ENCODE results near the gene A1BG.

Gene A1BG

GRCh38 chr19:58367698-58368454 is 14.6 kb upstream of the A1BG start:
- Histone ChIP-seq H3K9me3 (ENCODE audit: control insufficient read depth, insufficient read depth, low read depth, low read length) (no peaks in the 10 kb centered on the region), H3K27ac (ENCODE audit: extremely low read depth, low read depth, low read length) (no peak overlapping the region), H3K4me1 (ENCODE audit: control insufficient read depth, insufficient read depth, low read length) (no peaks in the 10 kb centered on the region), H3K4me3 (ENCODE audit: low read depth, low read length) (no peak overlapping the region), H3K36me3 (ENCODE audit: control insufficient read depth in 2 of 2, insufficient read depth in 1 of 2, low read length in 2 of 2) (no peaks in the 10 kb centered on the region)
- CTCF ChIA-PET = no interaction called here
- peak; percentile 98 for TF ChIP-seq ZNF837 (tag by site-specific recombination; IDR thresholded peaks at IDR 0.05)
- TF ChIP-seq ZNF549 (tag by site-specific recombination; IDR thresholded peaks at IDR 0.05) = no peak
- POLR2A ChIA-PET = interaction anchor here (0.9 kb wide), 1 partner anchor 12 kb away, joined by 3 read pairs; no protein-coding TSS in a partner anchor

GRCh38 chr19:58366585-58367430 is 13.5 kb upstream of the A1BG start:
- ChIA-PET POLR2A (interaction anchor here (0.9 to 1.8 kb wide), 2 partner anchors 13 to 153 kb away, joined by 3 to 5 read pairs; partner anchors contain the start of gene ZBTB45), CTCF (interaction anchor here (0.6 kb wide), 1 partner anchor 190 kb away, joined by 3 read pairs; no protein-coding TSS in a partner anchor)
- Histone ChIP-seq H3K27ac (ENCODE audit: extremely low read depth, low read depth, low read length) (no peak overlapping the region), H3K4me3 (ENCODE audit: low read depth, low read length) (no peak overlapping the region), H3K9me3 (ENCODE audit: control insufficient read depth, insufficient read depth, low read depth, low read length) (no peaks in the 10 kb centered on the region), H3K4me1 (ENCODE audit: control insufficient read depth, insufficient read depth, low read length) (no peaks in the 10 kb centered on the region), H3K36me3 (ENCODE audit: control insufficient read depth in 2 of 2, insufficient read depth in 1 of 2, low read length in 2 of 2) (no peaks in the 10 kb centered on the region)
- TF ChIP-seq, protein P1, sequence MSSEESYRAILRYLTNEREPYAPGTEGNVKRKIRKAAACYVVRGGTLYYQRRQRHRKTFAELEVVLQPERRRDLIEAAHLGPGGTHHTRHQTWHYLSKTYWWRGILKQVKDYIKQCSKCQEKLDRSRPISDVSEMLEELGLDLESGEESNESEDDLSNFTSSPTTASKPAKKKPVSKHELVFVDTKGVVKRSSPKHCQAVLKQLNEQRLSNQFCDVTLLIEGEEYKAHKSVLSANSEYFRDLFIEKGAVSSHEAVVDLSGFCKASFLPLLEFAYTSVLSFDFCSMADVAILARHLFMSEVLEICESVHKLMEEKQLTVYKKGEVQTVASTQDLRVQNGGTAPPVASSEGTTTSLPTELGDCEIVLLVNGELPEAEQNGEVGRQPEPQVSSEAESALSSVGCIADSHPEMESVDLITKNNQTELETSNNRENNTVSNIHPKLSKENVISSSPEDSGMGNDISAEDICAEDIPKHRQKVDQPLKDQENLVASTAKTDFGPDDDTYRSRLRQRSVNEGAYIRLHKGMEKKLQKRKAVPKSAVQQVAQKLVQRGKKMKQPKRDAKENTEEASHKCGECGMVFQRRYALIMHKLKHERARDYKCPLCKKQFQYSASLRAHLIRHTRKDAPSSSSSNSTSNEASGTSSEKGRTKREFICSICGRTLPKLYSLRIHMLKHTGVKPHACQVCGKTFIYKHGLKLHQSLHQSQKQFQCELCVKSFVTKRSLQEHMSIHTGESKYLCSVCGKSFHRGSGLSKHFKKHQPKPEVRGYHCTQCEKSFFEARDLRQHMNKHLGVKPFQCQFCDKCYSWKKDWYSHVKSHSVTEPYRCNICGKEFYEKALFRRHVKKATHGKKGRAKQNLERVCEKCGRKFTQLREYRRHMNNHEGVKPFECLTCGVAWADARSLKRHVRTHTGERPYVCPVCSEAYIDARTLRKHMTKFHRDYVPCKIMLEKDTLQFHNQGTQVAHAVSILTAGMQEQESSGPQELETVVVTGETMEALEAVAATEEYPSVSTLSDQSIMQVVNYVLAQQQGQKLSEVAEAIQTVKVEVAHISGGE (tag by site-specific recombination; conservative IDR thresholded peaks at IDR 0.05; ENCODE audit: low read depth) = 0 out of 2 replicates have a peak, but pooled peaks have one; percentile 13
- no peak for TF ChIP-seq SP3 (tag by site-specific recombination; IDR thresholded peaks at IDR 0.05)

GRCh38 chr19:58364146-58364545 is 10.9 kb upstream of the A1BG start:
- TF ChIP-seq, protein P2, sequence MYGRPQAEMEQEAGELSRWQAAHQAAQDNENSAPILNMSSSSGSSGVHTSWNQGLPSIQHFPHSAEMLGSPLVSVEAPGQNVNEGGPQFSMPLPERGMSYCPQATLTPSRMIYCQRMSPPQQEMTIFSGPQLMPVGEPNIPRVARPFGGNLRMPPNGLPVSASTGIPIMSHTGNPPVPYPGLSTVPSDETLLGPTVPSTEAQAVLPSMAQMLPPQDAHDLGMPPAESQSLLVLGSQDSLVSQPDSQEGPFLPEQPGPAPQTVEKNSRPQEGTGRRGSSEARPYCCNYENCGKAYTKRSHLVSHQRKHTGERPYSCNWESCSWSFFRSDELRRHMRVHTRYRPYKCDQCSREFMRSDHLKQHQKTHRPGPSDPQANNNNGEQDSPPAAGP (tag by site-specific recombination; IDR thresholded peaks at IDR 0.05) = no peak
- no peak for TF ChIP-seq ZNF138 (tag by site-specific recombination; IDR thresholded peaks at IDR 0.05; ENCODE audit: borderline replicate concordance)
- Histone ChIP-seq H3K9me3 (ENCODE audit: control insufficient read depth, insufficient read depth, low read depth, low read length) (no peaks in the 10 kb centered on the region), H3K27ac (ENCODE audit: extremely low read depth, low read depth, low read length) (no peak overlapping the region), H3K36me3 (ENCODE audit: control insufficient read depth in 2 of 2, insufficient read depth in 1 of 2, low read length in 2 of 2) (no peaks in the 10 kb centered on the region; a peak in 1 of 3 replicates), H3K4me3 (ENCODE audit: low read depth, low read length) (no peak overlapping the region), H3K4me1 (ENCODE audit: control insufficient read depth, insufficient read depth, low read length) (no peaks in the 10 kb centered on the region)
- ChIA-PET POLR2A (interaction anchor here (0.5 to 3.2 kb wide), 10 partner anchors 8 to 202 kb away, joined by 3 to 35 read pairs (median 8); partner anchors contain the start of genes CHMP2A, ZBTB45, ZNF584 and ZNF8), CTCF (interaction anchor here (0.6 kb wide), 2 partner anchors 37 to 45 kb away, joined by 4 to 5 read pairs; partner anchors contain the start of genes ZNF584 and ZSCAN22)

DNA sequence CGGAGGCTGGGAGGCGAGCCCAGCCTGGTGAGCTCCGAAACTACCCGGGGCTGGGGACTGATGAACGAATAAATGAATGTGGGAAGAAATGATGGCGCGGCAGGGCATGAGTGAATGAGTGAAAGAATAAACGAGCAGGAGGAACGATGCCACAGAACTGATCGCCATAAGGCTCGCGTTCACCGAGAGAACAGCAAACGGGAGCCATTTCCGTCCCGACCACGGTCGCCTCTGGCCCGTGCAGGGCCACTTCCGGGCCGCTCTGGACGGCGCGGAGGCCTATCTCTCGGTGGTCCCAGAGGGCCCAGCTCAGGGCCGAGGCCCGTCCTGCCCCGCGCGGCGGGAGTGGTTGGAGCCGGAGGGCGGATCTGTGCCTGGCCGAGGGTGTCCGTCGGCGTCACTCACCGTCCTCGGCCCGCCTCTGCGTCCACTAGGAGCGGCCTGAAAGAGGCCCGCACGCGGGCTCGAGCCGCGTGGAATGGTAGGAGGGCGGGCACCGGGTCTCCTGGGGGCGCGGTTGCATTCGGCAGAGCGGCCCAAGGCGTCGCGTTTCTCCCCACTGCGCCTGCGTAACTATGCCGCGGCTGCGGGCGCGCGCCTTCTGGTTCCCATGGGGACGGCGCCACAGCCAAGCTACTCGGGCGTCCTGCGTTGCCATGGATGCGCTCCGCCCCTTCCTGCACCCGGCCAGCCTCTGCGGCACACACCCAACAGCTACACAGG is 9.1 kb upstream of the A1BG start, which contains the start of gene ZNF497:
Gene ZNF497 (minus strand): TSS at position 480 of the 723 bp plus-strand sequence. CDS start 5,116 bp downstream, outside the sequence.
- Histone ChIP-seq H3K4me1 (ENCODE audit: control insufficient read depth, insufficient read depth, low read length) (no peaks in the 10 kb centered on the region), H3K9me3 (ENCODE audit: control insufficient read depth, insufficient read depth, low read depth, low read length) (no peaks in the 10 kb centered on the region), H3K36me3 (ENCODE audit: control insufficient read depth in 2 of 2, insufficient read depth in 1 of 2, low read length in 2 of 2) (no peaks in the 10 kb centered on the region; a peak in 1 of 3 replicates), H3K27ac (ENCODE audit: extremely low read depth, low read depth, low read length) (peak within 1 kb of the TSS; percentile 85), H3K4me3 (ENCODE audit: low read depth, low read length) (peak within 1 kb of the TSS; percentile 96)
- CTCF ChIA-PET = interaction anchor here (0.7 to 1.5 kb wide), 7 partner anchors 11 to 230 kb away, joined by 3 to 9 read pairs (median 5); partner anchors contain the start of gene ZBTB45
- POLR2A ChIA-PET = interaction anchor here (0.5 to 3.2 kb wide), 42 partner anchors 10 to 359 kb away, joined by 3 to 38 read pairs (median 6); partner anchors contain the start of genes A1BG, CHMP2A, RNF225 and RPS5
- TF ChIP-seq ZNF433 (tag by site-specific recombination; IDR thresholded peaks at IDR 0.05; ENCODE audit: low read depth) (no peak), OVOL3 (tag by site-specific recombination; IDR thresholded peaks at IDR 0.05) (0 out of 2 replicates have a peak, but pooled peaks have one; percentile 5), ZNF488 (tag by site-specific recombination; IDR thresholded peaks at IDR 0.05) (no peak), ZNF621 (tag by site-specific recombination; IDR thresholded peaks at IDR 0.05) (no peak), ZNF670 (tag by site-specific recombination; IDR thresholded peaks at IDR 0.05; ENCODE audit: low read depth) (no peak), SP7 (tag by site-specific recombination; IDR thresholded peaks at IDR 0.05) (peak; percentile 59), ZNF530 (tag by site-specific recombination; IDR thresholded peaks at IDR 0.05; ENCODE audit: low read depth) (no peak), ZNF426 (tag by site-specific recombination; IDR thresholded peaks at IDR 0.05) (no peak), ZNF324 (tag by site-specific recombination; IDR thresholded peaks at IDR 0.05) (peak; percentile 59; the same call in 1 of the 2 replicates)

Measured in HEK293 (cell line).